ENCODE results near the gene PDK2.

- TF ChIP-seq CTCF (IDR thresholded peaks at IDR 0.05; ENCODE audit: borderline replicate concordance, extremely low read depth, low read length, poor library complexity, severe bottlenecking) = no peak
- no peak for TF ChIP-seq EZH2 (IDR thresholded peaks at IDR 0.05; ENCODE audit: borderline replicate concordance, low read depth, low read length, severe bottlenecking)
These were observed 52.7 kb downstream of the PDK2 start for GRCh38 chr17:50147841-50148225.
